H9 (cell line): ENCODE data around the gene LRCH4. TPM values are rescaled to one million over a fixed set of nuclear protein-coding genes. Genes with fewer than 3 reads are reported as not detected.

Source experiments
- DNase-seq: peaks from one replicate; pipeline ENCODE4 v3.0.0-alpha.2; 2017
- H2AFZ ChIP-seq: one replicate; pipeline ENCODE4 v1.6.1; 2013; ENCODE audit warnings: mild to moderate bottlenecking, low read length, control low read depth, moderate library complexity
- H2AK5ac ChIP-seq: 2 replicates; pipeline ENCODE4 v1.6.1; 2013; ENCODE audit warnings: low read length, control low read depth, mixed read lengths; ENCODE audit not compliant: insufficient read length
- H2BK120ac ChIP-seq: one replicate; pipeline ENCODE4 v1.6.1; 2013; ENCODE audit warnings: low read depth, mild to moderate bottlenecking, low read length, control low read depth, inconsistent platforms; ENCODE audit not compliant: poor library complexity, severe bottlenecking
- H2BK12ac ChIP-seq: 2 replicates; pipeline ENCODE4 v1.6.1; 2013; ENCODE audit warnings: low read length, control low read depth, mixed read lengths, low read depth; ENCODE audit not compliant: insufficient read length
- H2BK15ac ChIP-seq: 2 replicates; pipeline ENCODE4 v1.6.1; 2013; ENCODE audit warnings: low read depth, low read length, control low read depth
- H2BK20ac ChIP-seq: one replicate; pipeline ENCODE4 v1.6.1; 2013; ENCODE audit warnings: low read depth, mild to moderate bottlenecking, low read length, control low read depth, inconsistent platforms; ENCODE audit not compliant: poor library complexity, severe bottlenecking
- H2BK5ac ChIP-seq: 2 replicates; pipeline ENCODE4 v1.6.1; 2013; ENCODE audit warnings: low read length, control low read depth, mixed read lengths; ENCODE audit not compliant: insufficient read length
- H3K14ac ChIP-seq: 2 replicates; pipeline ENCODE4 v1.6.1; 2013; ENCODE audit warnings: low read length, control low read depth; ENCODE audit not compliant: insufficient read depth
- H3K18ac ChIP-seq: 2 replicates; pipeline ENCODE4 v1.6.1; 2013; ENCODE audit warnings: low read depth, mild to moderate bottlenecking, mixed read lengths, low read length, control low read depth; ENCODE audit not compliant: insufficient read length
- H3K23ac ChIP-seq: 2 replicates; pipeline ENCODE4 v1.6.1; 2013; ENCODE audit warnings: low read length, control low read depth, mixed read lengths, low read depth; ENCODE audit not compliant: insufficient read length
- H3K23me2 ChIP-seq: 2 replicates; pipeline ENCODE4 v1.6.1; 2013; ENCODE audit warnings: low read depth, mild to moderate bottlenecking, mixed read lengths, low read length, control low read depth; ENCODE audit not compliant: insufficient read length, poor library complexity, severe bottlenecking
- H3K27ac ChIP-seq: 2 replicates; pipeline ENCODE4 v1.5.1; 2013; ENCODE audit warnings: low read length, control low read depth, mixed read lengths, low read depth; ENCODE audit not compliant: insufficient read length
- H3K27me3 ChIP-seq: 2 replicates; pipeline ENCODE4 v1.6.1; 2013; ENCODE audit warnings: low read length, control low read depth, inconsistent platforms; ENCODE audit not compliant: insufficient read depth
- H3K4ac ChIP-seq: 2 replicates; pipeline ENCODE4 v1.6.1; 2013; ENCODE audit warnings: low read depth, mild to moderate bottlenecking, control low read depth, inconsistent platforms, low read length, moderate library complexity
- H3K4me1 ChIP-seq: 2 replicates; pipeline ENCODE4 v1.6.1; 2013; ENCODE audit warnings: low read length, control low read depth, inconsistent platforms; ENCODE audit not compliant: insufficient read depth
- H3K4me2 ChIP-seq: 2 replicates; pipeline ENCODE4 v1.6.1; 2013; ENCODE audit warnings: low read length, control low read depth, mixed read lengths; ENCODE audit not compliant: insufficient read length, insufficient read depth
- H3K56ac ChIP-seq: 2 replicates; pipeline ENCODE4 v1.6.1; 2013; ENCODE audit warnings: low read depth, mild to moderate bottlenecking, mixed read lengths, low read length, control low read depth; ENCODE audit not compliant: insufficient read length
- H3K79me1 ChIP-seq: 2 replicates; pipeline ENCODE4 v1.6.1; 2013; ENCODE audit warnings: low read depth, mild to moderate bottlenecking, moderate library complexity, low read length, control low read depth, inconsistent platforms; ENCODE audit not compliant: insufficient read depth, poor library complexity, severe bottlenecking
- H3K79me2 ChIP-seq: 2 replicates; pipeline ENCODE4 v1.6.1; 2013; ENCODE audit warnings: low read length, control low read depth, inconsistent platforms; ENCODE audit not compliant: insufficient read depth
- H3K9ac ChIP-seq: 2 replicates; pipeline ENCODE4 v1.6.1; 2013; ENCODE audit warnings: low read length, control low read depth, mixed read lengths; ENCODE audit not compliant: insufficient read length; ENCODE audit errors: extremely low read depth
- H3K9me3 ChIP-seq: one replicate; pipeline ENCODE4 v1.6.1; 2013; ENCODE audit warnings: low read depth, low read length, inconsistent platforms; ENCODE audit not compliant: control insufficient read depth
- H3T11ph ChIP-seq: one replicate; pipeline ENCODE4 v1.6.1; 2013; ENCODE audit warnings: mild to moderate bottlenecking, low read length, control low read depth, inconsistent platforms
- H4K20me1 ChIP-seq: one replicate; pipeline ENCODE4 v1.6.1; 2013; ENCODE audit not compliant: control insufficient read depth, insufficient read length, insufficient read depth
- H4K5ac ChIP-seq: 2 replicates; pipeline ENCODE4 v1.6.1; 2013; ENCODE audit warnings: low read depth, mild to moderate bottlenecking, mixed read lengths, low read length, control low read depth; ENCODE audit not compliant: insufficient read length
- H4K8ac ChIP-seq: replicated peaks from 2 replicates; pipeline ENCODE4 v1.6.1; 2013; ENCODE audit warnings: low read length, control low read depth, mixed read lengths, low read depth; ENCODE audit not compliant: insufficient read length
- H4K91ac ChIP-seq: 2 replicates; pipeline ENCODE4 v1.6.1; 2013; ENCODE audit warnings: low read depth, mild to moderate bottlenecking, moderate library complexity, mixed read lengths, low read length, control low read depth; ENCODE audit not compliant: insufficient read length
- H3K27ac Mint-ChIP-seq, 3 experiments: 2 replicates in 2 of 3; 3 replicates in 1 of 3; pipeline ENCODE4 v1.8.0; 2020 to 2021; ENCODE audit warnings: mixed read lengths in 3 of 3, mild to moderate bottlenecking in 1 of 3, moderate library complexity in 1 of 3
- H3K27me3 Mint-ChIP-seq: 2 replicates; pipeline ENCODE4 v1.8.0; 2021; ENCODE audit warnings: low read depth, mild to moderate bottlenecking, moderate library complexity, mixed read lengths
- H3K36me3 Mint-ChIP-seq, 3 experiments: 2 replicates in 2 of 3; 3 replicates in 1 of 3; pipeline ENCODE4 v1.8.0; 2020 to 2021; ENCODE audit warnings: low read depth in 3 of 3, mixed read lengths in 3 of 3; ENCODE audit not compliant: insufficient read depth in 1 of 3
- H3K4me1 Mint-ChIP-seq, 2 experiments: 2 replicates each; pipeline ENCODE4 v1.8.0; 2020; ENCODE audit warnings: mixed read lengths in 2 of 2
- H3K4me3 Mint-ChIP-seq, 2 experiments: 2 replicates in 1 of 2; 3 replicates in 1 of 2; pipeline ENCODE4 v1.8.0; 2020 to 2021; ENCODE audit warnings: mild to moderate bottlenecking in 2 of 2, mixed read lengths in 2 of 2, moderate library complexity in 1 of 2
- H3K9me3 Mint-ChIP-seq, 2 experiments: 2 replicates in 1 of 2; 3 replicates in 1 of 2; pipeline ENCODE4 v1.8.0; 2020; ENCODE audit warnings: mild to moderate bottlenecking in 2 of 2, mixed read lengths in 2 of 2, moderate library complexity in 1 of 2
- WGBS: extraction: QIAGEN DNeasy Blood & Tissue Kit; methylation state at CpG from one replicate; pipeline ENCODE4 v1.1.7; 2013; ENCODE audit warnings: missing lambda C conversion rate, low lambda C conversion rate, mixed read lengths; ENCODE audit not compliant: insufficient read length; ENCODE audit errors: extremely low coverage; 5-methylcytosine and 5-hydroxymethylcytosine counted together
- total RNA-seq: library from RNA; stranded (reverse); gene quantifications from 2 replicates; pipeline ENCODE4 v1.2.1, GENCODE V29; 2021
- TF ChIP-seq, protein P1 (sequence below): fragments of 200-600 bp; sonication (generic); conservative IDR thresholded peaks from 3 replicates; pipeline ENCODE4 v1.8.0; 2021; ENCODE audit warnings: antibody characterized with exemption, mild to moderate bottlenecking

Gene LRCH4
- total RNA-seq, 1 experiment from 2014 or later: 39.1 TPM

DNA sequence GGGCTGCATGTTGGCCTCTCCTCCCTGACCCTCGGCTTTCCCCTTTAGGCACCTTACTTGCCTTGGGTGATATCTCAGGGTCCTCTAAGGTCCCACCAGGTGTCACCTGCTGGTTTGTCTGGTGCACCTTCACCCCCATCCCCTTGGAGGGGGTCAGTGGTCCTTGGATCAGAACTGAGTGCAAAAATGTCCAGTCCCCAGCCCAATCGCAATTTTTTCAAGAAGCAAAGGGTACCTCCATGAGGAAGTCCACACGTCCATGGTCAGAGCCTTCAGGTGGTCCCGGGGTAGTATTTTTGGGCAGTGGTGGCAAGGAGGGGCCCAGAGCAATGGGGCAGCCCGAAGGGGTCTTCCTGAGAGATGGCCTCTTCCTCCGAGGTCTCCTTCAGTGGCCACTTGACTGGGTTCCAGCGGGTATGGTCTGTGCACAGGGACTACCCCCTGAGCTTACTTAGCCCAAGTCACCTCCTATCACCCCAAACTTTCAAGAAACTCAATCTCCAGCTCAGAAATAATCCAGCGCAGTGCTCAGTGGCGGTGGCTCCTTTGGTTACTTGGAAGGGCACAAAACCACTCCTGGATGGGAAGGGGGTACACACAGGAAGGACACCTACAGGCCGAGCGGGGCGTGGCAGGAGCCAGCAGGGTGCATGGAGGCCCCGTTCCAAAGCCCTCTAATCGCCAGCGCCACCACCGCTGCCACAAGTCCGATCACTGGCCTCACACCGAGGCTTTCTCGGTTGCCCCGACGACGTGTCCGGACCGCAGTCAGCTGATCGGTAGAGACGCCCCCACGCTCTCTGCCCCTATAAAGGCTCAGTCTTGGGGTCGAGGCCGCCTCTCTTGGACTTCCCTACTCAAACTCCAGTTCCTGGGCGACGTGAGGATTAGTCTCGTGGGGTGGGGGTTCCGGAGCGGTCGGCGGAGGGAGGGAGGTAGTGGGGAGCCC, 16.8 kb downstream of the LRCH4 start:
- Histone ChIP-seq H4K5ac (no peak overlapping the region), H3K14ac (no peak overlapping the region), H3K9ac (no peak overlapping the region), H3K79me2 (no peaks in the 10 kb centered on the region), H3K23ac (no peak overlapping the region), H4K20me1 (no peaks in the 10 kb centered on the region), H2AK5ac (no peak overlapping the region), H2BK20ac (no peak overlapping the region), H2BK5ac (no peak overlapping the region), H3K9me3 (no peaks in the 10 kb centered on the region), H3K23me2 (peaks cover 9% of the 10 kb centered on the region), H2BK12ac (no peak overlapping the region), H3K4ac (no peak overlapping the region), H3K4me1 (peaks cover 9% of the 10 kb centered on the region; the same call in 1 of the 2 replicates), H3T11ph (no peak overlapping the region), H3K4me2 (peak overlapping the region; percentile 42), H4K91ac (no peak overlapping the region), H3K27ac (no peak overlapping the region), H3K27me3 (no peaks in the 10 kb centered on the region), H3K79me1 (no peaks in the 10 kb centered on the region), H2BK120ac (no peak overlapping the region), H3K18ac (peak overlapping the region; percentile 23), H4K8ac (no peak overlapping the region), H2AFZ (no peak overlapping the region), H2BK15ac (no peak overlapping the region), H3K56ac (no peak overlapping the region)
- DNase-seq: peak; percentile 95
- Mint-ChIP-seq H3K27me3 (peaks cover 5% of the 10 kb centered on the region), H3K27ac (no peak overlapping the region), H3K36me3 (peaks cover 0 to 4% (median 2%) of the 10 kb centered on the region in 3 experiments; a peak in 1 of 7 replicates), H3K4me3 (peak overlapping the region; percentile 57 to 77), H3K9me3 (peaks cover 0 to 2% of the 10 kb centered on the region in 2 experiments; a peak in 1 of 5 replicates), H3K4me1 (peaks cover 29 to 38% of the 10 kb centered on the region in 2 experiments)
- TF ChIP-seq, protein P1, sequence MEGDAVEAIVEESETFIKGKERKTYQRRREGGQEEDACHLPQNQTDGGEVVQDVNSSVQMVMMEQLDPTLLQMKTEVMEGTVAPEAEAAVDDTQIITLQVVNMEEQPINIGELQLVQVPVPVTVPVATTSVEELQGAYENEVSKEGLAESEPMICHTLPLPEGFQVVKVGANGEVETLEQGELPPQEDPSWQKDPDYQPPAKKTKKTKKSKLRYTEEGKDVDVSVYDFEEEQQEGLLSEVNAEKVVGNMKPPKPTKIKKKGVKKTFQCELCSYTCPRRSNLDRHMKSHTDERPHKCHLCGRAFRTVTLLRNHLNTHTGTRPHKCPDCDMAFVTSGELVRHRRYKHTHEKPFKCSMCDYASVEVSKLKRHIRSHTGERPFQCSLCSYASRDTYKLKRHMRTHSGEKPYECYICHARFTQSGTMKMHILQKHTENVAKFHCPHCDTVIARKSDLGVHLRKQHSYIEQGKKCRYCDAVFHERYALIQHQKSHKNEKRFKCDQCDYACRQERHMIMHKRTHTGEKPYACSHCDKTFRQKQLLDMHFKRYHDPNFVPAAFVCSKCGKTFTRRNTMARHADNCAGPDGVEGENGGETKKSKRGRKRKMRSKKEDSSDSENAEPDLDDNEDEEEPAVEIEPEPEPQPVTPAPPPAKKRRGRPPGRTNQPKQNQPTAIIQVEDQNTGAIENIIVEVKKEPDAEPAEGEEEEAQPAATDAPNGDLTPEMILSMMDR: peak; percentile 68
- WGBS: no CpG with 5 or more reads among the region's 36 CpGs
